Psoas muscle (tissue), 8 donors: ENCODE results near the gene PRDM15. TPM values are rescaled to one million over a fixed set of nuclear protein-coding genes. Genes with fewer than 3 reads are reported as not detected.
A peak's percentile ranks its signal among the peaks of the same experiment; 100 is the strongest.

ENCODE experiments used
- ATAC-seq, 4 donors: fragments of 200-7000 bp; cut with Tn5 transposase; one replicate each; pipeline ENCODE4 v1.9.1; 2020; ENCODE audit warnings: moderate library complexity in 3 of 4, mild to moderate bottlenecking in 2 of 4
- DNase-seq, 2 donors: peaks; one replicate each; pipeline ENCODE4 v3.0.0-alpha.2; 2020
- H3K27ac ChIP-seq: fragments of 200-600 bp; one replicate; pipeline ENCODE4 v1.8.0; 2022
- H3K27me3 ChIP-seq, 3 donors: fragments of 200-600 bp in 1 of 3; one replicate each; pipeline versions ENCODE4 v1.6.1 to v1.8.0; 2013 to 2022; ENCODE audit warnings: low read length in 2 of 3, mild to moderate bottlenecking in 2 of 3, moderate library complexity in 1 of 3; ENCODE audit not compliant: insufficient read depth in 3 of 3
- H3K36me3 ChIP-seq, 2 donors: fragments of 200-600 bp in 1 of 2; one replicate each; pipeline versions ENCODE4 v1.6.1 to v1.8.0; 2013 to 2022; ENCODE audit warnings: low read depth in 1 of 2, mild to moderate bottlenecking in 1 of 2, moderate library complexity in 1 of 2; ENCODE audit not compliant: insufficient read depth in 1 of 2
- H3K4me1 ChIP-seq: fragments of 200-600 bp; one replicate; pipeline ENCODE4 v1.8.0; 2022
- H3K4me3 ChIP-seq: fragments of 200-600 bp; one replicate; pipeline ENCODE4 v1.8.0; 2022; ENCODE audit warnings: mild to moderate bottlenecking
- H3K9me3 ChIP-seq: fragments of 200-600 bp; one replicate; pipeline ENCODE4 v1.8.0; 2022
- CTCF ChIP-seq: fragments of 200-600 bp; IDR thresholded peaks from one replicate; pipeline ENCODE4 v1.8.0; 2022; ENCODE audit warnings: antibody characterized with exemption
- WGBS, 3 donors: extraction: QIAGEN DNeasy Blood & Tissue Kit; methylation state at CpG; one replicate each; pipeline versions ENCODE4 v1.1.6 to v1.1.7; 2013; 5-methylcytosine and 5-hydroxymethylcytosine counted together
- intact Hi-C, 2 donors: fragments of 100-400 bp; cut with DNase I; formaldehyde crosslinking; loops; one replicate each; pipeline versions ENCODE4 v1.11.0 to v1.14.2; 2022
- polyA plus RNA-seq, 3 donors: library from polyadenylated mRNA; stranded (reverse); fragments of 200-250 nt; gene quantifications; one replicate each; pipeline ENCODE4 v1.2.3, GENCODE V29; 2013
- total RNA-seq, 4 donors: library from RNA; stranded (reverse); fragmentation: NEBNext Ultra II Directional in 2 of 4; extraction: Animal tissue kit (Norgen Biotek cat#: 25700) in 2 of 4; gene quantifications; one replicate each; pipeline versions ENCODE4 v1.2.1 to v1.2.4, GENCODE V29; 2021 to 2023
- donor health status: healthy with polysubstance abuse.
- donor health status: DM: no; HTN: no; CAD: no; lungs with moderate emphysema.
- donor health status: Bipolar disorder and iron deficiency.
- donor health status: healthy.
- donor health status: DM: yes; HTN: yes; CAD: no.
- donor health status: DM: no; HTN: no; CAD: no.
- donor health status: DM: no; HTN: no; CAD: no.
- donor health status: DM: yes; HTN: yes; CAD: no.

The PRDM15 gene
- total and polyA plus RNA-seq, 7 donors = 2.2 to 6.4 (median 3.7) TPM

DNA sequence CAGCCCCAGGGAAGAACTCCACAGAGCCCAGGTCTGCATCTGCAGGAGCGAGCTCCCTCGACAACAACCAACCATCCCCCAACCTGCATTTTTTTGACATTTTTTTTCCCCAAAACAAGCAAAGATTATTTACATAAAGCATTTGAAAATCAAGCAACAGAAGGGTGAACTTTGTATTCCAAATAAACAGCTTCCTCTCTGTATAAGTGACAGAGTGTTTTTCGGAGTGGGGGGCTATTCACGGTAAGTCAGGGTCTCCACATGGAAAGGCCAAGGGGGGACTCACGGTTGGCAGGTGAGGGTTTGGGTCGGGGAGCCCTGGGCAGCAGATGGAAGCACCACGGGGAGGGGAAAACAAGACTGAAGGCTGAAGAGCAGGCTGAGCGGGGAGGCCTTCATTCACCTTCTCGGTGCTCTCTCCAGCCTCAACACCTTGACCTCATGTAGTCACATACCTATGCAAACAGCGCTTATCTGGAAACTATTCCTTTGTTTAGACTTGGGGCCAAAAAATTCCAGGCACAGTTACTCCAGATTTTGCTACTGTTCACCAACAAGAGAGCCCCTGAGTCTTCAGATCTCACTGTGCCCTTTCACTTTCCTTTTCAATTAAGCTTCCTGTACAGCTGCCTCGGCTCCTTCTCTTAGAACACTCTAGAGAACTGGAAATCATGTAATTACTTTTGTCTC is 47.1 kb upstream of the PRDM15 start:
- intact Hi-C loops = loop anchor here in 1 of 2 donors (5.0 kb wide), 1 partner anchor 191 kb away; no protein-coding TSS in a partner anchor

DNA sequence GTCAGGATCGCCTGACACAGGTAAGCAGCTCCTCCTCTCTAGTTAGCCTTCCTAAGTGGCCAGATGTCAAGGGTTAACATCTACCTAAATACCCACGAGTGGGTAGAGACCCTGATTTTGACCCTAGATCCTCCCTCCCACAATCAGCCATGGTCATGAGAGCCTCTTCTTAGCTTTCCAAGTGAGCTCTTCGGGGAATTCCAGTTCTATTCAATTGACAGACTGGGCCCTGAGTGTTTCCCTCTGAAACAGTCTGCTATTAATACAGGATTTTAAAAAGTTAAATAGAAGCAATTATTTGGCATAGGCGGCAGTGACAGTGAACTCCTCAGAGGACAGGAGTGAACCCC is 46.6 kb upstream of the PRDM15 start:
- TF ChIP-seq CTCF = no peak

More for the DNA sequence above, 47.1 kb upstream of the PRDM15 start:
- no peaks in the 10 kb centered on the region for H3K27me3 ChIP-seq
- ATAC-seq (peak in 1 of 4 donors; percentile 68), DNase-seq (no peak)
- H3K27ac ChIP-seq = peak overlapping the region; percentile 68
- H3K9me3 ChIP-seq = no peaks in the 10 kb centered on the region
- WGBS, 3 donors = 29 to 42% (median 30%) methylated on average over 11 of the region's 11 CpGs
- peaks cover 5% of the 10 kb centered on the region for H3K4me1 ChIP-seq
- H3K4me3 ChIP-seq = peak overlapping the region; percentile 55
- H3K36me3 ChIP-seq = no peaks in the 10 kb centered on the region
- TF ChIP-seq CTCF = no peak

GRCh38 chr21:41924368-41924754 is 45.2 kb upstream of the PRDM15 start:
- no peaks in the 10 kb centered on the region for H3K9me3 ChIP-seq
- intact Hi-C loops = no loop called here
- TF ChIP-seq CTCF = no peak
- no peaks in the 10 kb centered on the region for H3K36me3 ChIP-seq
- H3K4me3 ChIP-seq = no peak overlapping the region
- 77 to 78% (median 77%) methylated on average over 6 of the region's 6 CpGs for WGBS, 3 donors
- ATAC-seq = no peak
- DNase-seq = no peak
- no peaks in the 10 kb centered on the region for H3K27me3 ChIP-seq
- H3K4me1 ChIP-seq = peaks cover 2% of the 10 kb centered on the region
- H3K27ac ChIP-seq = peak overlapping the region; percentile 68

More for the DNA sequence above, 46.6 kb upstream of the PRDM15 start:
- ATAC-seq (no peak), DNase-seq (no peak)
- H3K4me3 ChIP-seq = peak overlapping the region; percentile 55
- H3K27me3 ChIP-seq = no peaks in the 10 kb centered on the region
- no peaks in the 10 kb centered on the region for H3K9me3 ChIP-seq
- H3K36me3 ChIP-seq = no peaks in the 10 kb centered on the region
- peaks cover 5% of the 10 kb centered on the region for H3K4me1 ChIP-seq
- H3K27ac ChIP-seq = peak overlapping the region; percentile 68
- intact Hi-C loops = loop anchor here in 1 of 2 donors (5.0 kb wide), 1 partner anchor 192 kb away; no protein-coding TSS in a partner anchor
- 62 to 78% (median 63%) methylated on average over 4 of the region's 4 CpGs for WGBS, 3 donors

- no peak for TF ChIP-seq CTCF
- Histone ChIP-seq H3K27me3 (no peaks in the 10 kb centered on the region), H3K4me3 (peak overlapping the region; percentile 24), H3K9me3 (no peaks in the 10 kb centered on the region), H3K36me3 (no peaks in the 10 kb centered on the region), H3K4me1 (no peaks in the 10 kb centered on the region), H3K27ac (peak overlapping the region; percentile 68)
- ATAC-seq = peak in 3 of 4 donors; percentile 48 to 70 (median 66)
- intact Hi-C loops = no loop called here
- peak in 1 of 2 donors; percentile 67 for DNase-seq
- WGBS, 3 donors = 45 to 61% (median 45%) methylated on average over 7 of the region's 7 CpGs
Measured at GRCh38 chr21:41923631-41924367, 44.7 kb upstream of the PRDM15 start.
